Omental fat pad (tissue), 4 donors: ENCODE results near the gene IRF5. TPM values are rescaled to one million over a fixed set of nuclear protein-coding genes. Genes with fewer than 3 reads are reported as not detected.
"Not testable (repeated sequence)": the region's sequence is repeated elsewhere in the genome, so short reads cannot be mapped to it uniquely, and the experiment has no call there.

Source experiments
- ATAC-seq: fragments of 150-250 bp; one replicate; pipeline ENCODE4 v1.9.1; 2016; ENCODE audit warnings: mild to moderate bottlenecking, moderate library complexity; ENCODE audit not compliant: low FRiP score
- DNase-seq: peaks from one replicate; pipeline ENCODE4 v3.0.0-alpha.2; 2019; ENCODE audit warnings: low spot score
- CTCF ChIP-seq, 3 donors: fragments of 450-650 bp; IDR thresholded peaks; one replicate each; pipeline ENCODE4 v1.5.1; 2016 to 2017; ENCODE audit warnings: antibody characterized with exemption in 3 of 3, mild to moderate bottlenecking in 3 of 3, moderate library complexity in 2 of 3
- total RNA-seq, 4 donors: library from RNA; depleted of rRNA; stranded (reverse); fragments of >200 nt; gene quantifications; one replicate each; pipeline ENCODE4 v1.1.0, GENCODE V29; 2016

IRF5 gene
- total RNA-seq, 4 donors from 2014 or later: 5.3 to 23.9 (median 18.8) TPM

- ATAC-seq: no peak
- TF ChIP-seq CTCF (IDR thresholded peaks at IDR 0.05): no peak
- no peak for DNase-seq
Measured at GRCh38 chr7:128941946-128942526, 4.3 kb downstream of the IRF5 start.

- DNase-seq, ATAC-seq: not testable (repeated sequence)
Measured at GRCh38 chr7:128943251-128943650, 5.5 kb downstream of the IRF5 start.

GRCh38 chr7:128944487-128945236, 6.9 kb downstream of the IRF5 start:
- DNase-seq: no peak
- no peak for TF ChIP-seq CTCF (IDR thresholded peaks at IDR 0.05)
- no peak for ATAC-seq

GRCh38 chr7:128945668-128946366, 8.1 kb downstream of the IRF5 start:
- no peak for TF ChIP-seq CTCF (IDR thresholded peaks at IDR 0.05)
- ATAC-seq (no peak), DNase-seq (no peak)

GRCh38 chr7:128946936-128947830, 9.5 kb downstream of the IRF5 start:
- DNase-seq (no peak), ATAC-seq (no peak)
- TF ChIP-seq CTCF (IDR thresholded peaks at IDR 0.05): no peak

GRCh38 chr7:128947854-128948253, 10.1 kb downstream of the IRF5 start:
- no peak for ATAC-seq
- TF ChIP-seq CTCF (IDR thresholded peaks at IDR 0.05): no peak
- DNase-seq: no peak
